Measurements from ENCODE around the gene SORCS1. TPM values are rescaled to one million over a fixed set of nuclear protein-coding genes. Genes with fewer than 3 reads are reported as not detected.

Gene SORCS1
- total and polyA plus RNA-seq, 2 donors (not counting 1 experiment from before 2014, with no cell fraction given) = not detected

DNA sequence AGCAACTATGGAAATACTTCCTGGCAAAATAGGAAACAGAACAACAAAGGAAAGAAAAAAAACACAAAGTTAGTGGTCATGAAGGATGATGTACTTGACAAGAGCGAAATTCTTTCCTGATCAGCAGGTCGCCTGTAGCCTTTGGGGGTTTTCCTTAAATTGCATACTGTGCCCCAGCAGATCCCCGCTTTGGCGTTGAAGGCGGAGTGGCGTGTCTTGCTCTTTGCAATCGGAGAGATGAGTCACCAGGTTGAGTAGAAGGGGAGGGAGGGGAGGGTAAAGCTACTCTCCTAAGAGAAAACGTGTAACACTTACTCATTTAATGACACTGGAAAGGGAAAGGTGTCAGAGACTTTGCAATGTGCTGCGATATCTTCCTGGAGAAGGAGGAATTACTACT, 587.2 kb downstream of the SORCS1 start:
- H3K9me3 Mint-ChIP-seq (ENCODE audit: insufficient read depth) = no peaks in the 10 kb centered on the region
- H2AFZ ChIP-seq (ENCODE audit: insufficient read depth, low read depth, low read length, poor library complexity, severe bottlenecking) = no peak overlapping the region
- 67% methylated on average over 3 of the region's 9 CpGs for WGBS (ENCODE audit: insufficient coverage)
- no peak overlapping the region for H3K4me2 ChIP-seq (replicated peaks; ENCODE audit: low read depth, low read length, poor library complexity, severe bottlenecking)
- CTCF ChIA-PET = no interaction called here
- H3K27me3 ChIP-seq (replicated peaks in 1 of 4; ENCODE audit: control extremely low read depth in 1 of 4, control insufficient read depth in 3 of 4, insufficient read depth in 4 of 4, low read length in 3 of 4) = peaks cover 0 to 3% (median 0%) of the 10 kb centered on the region in 4 experiments
- H3K36me3 ChIP-seq (replicated peaks in 1 of 2; ENCODE audit: control extremely low read depth in 1 of 2, control insufficient read depth in 1 of 2, extremely low read depth in 1 of 2, insufficient read depth in 2 of 2, low read length in 1 of 2) = no peaks in the 10 kb centered on the region
- H3K27me3 Mint-ChIP-seq = peaks cover 3% of the 10 kb centered on the region
- DNase-seq (no peak), ATAC-seq (ENCODE audit: low read depth) (no peak)
- H3K4me1 Mint-ChIP-seq = no peaks in the 10 kb centered on the region
- H3K27ac Mint-ChIP-seq = no peak overlapping the region
- no peak overlapping the region for H3K4me3 ChIP-seq (ENCODE audit: control extremely low read depth in 1 of 5, extremely low read depth in 1 of 5, insufficient read depth in 1 of 5, low read depth in 2 of 5, low read length in 4 of 5)
- no peak overlapping the region for H3K9ac ChIP-seq (ENCODE audit: low read length)
- POLR2A ChIA-PET = no interaction called here
- no peak overlapping the region for H3K4me3 Mint-ChIP-seq
- intact Hi-C loops (cut with micrococcal nuclease) = no loop called here
- H4K20me1 ChIP-seq (ENCODE audit: control insufficient read depth, insufficient read depth, low read length, poor library complexity, severe bottlenecking) = no peaks in the 10 kb centered on the region
- H3K4me1 ChIP-seq (ENCODE audit: control insufficient read depth in 2 of 2, insufficient read depth in 2 of 2, low read length in 2 of 2) = no peaks in the 10 kb centered on the region
- TF ChIP-seq EZH2 (IDR thresholded peaks at IDR 0.05; ENCODE audit: borderline replicate concordance, insufficient read depth, low read depth, low read length, poor library complexity, severe bottlenecking) = no peak
- TF ChIP-seq, protein P1, sequence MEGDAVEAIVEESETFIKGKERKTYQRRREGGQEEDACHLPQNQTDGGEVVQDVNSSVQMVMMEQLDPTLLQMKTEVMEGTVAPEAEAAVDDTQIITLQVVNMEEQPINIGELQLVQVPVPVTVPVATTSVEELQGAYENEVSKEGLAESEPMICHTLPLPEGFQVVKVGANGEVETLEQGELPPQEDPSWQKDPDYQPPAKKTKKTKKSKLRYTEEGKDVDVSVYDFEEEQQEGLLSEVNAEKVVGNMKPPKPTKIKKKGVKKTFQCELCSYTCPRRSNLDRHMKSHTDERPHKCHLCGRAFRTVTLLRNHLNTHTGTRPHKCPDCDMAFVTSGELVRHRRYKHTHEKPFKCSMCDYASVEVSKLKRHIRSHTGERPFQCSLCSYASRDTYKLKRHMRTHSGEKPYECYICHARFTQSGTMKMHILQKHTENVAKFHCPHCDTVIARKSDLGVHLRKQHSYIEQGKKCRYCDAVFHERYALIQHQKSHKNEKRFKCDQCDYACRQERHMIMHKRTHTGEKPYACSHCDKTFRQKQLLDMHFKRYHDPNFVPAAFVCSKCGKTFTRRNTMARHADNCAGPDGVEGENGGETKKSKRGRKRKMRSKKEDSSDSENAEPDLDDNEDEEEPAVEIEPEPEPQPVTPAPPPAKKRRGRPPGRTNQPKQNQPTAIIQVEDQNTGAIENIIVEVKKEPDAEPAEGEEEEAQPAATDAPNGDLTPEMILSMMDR (IDR thresholded peaks at IDR 0.05) = no peak
- no peaks in the 10 kb centered on the region for H3K79me2 ChIP-seq (ENCODE audit: control insufficient read depth, insufficient read depth, low read length)
- no peak overlapping the region for H3K27ac ChIP-seq (ENCODE audit: low read length in 2 of 2)
- H3K9me3 ChIP-seq (ENCODE audit: control extremely low read depth in 1 of 3, control insufficient read depth in 2 of 3, insufficient read depth in 1 of 3, low read length in 2 of 3) = no peaks in the 10 kb centered on the region

DNA sequence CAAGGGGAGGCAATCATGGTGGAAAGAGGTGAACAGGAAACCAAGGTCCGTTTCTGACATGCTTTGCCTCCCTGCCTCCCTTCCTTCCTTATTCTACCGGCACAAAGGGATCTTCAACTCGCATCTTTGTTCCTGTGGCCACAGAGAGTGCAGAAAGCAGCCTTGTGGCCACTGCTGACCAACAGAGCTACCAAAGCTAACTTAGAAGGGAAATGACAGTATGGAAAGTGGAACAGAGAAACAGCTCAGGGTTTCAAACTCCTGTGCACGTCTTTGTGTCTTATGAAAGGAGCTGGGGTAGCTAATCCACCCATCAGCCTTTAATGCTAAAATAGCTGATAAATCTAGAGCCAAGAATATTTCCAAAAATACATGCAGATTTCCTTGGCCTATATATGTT, 588.0 kb downstream of the SORCS1 start:
- Mint-ChIP-seq H3K4me1 (no peaks in the 10 kb centered on the region), H3K27ac (no peak overlapping the region), H3K9me3 (ENCODE audit: insufficient read depth) (no peaks in the 10 kb centered on the region), H3K27me3 (peaks cover 3% of the 10 kb centered on the region), H3K4me3 (no peak overlapping the region)
- no peak overlapping the region for H3K4me3 ChIP-seq (ENCODE audit: control extremely low read depth in 1 of 5, extremely low read depth in 1 of 5, insufficient read depth in 1 of 5, low read depth in 2 of 5, low read length in 4 of 5)
- H4K20me1 ChIP-seq (ENCODE audit: control insufficient read depth, insufficient read depth, low read length, poor library complexity, severe bottlenecking) = no peaks in the 10 kb centered on the region
- no peak overlapping the region for H3K9ac ChIP-seq (ENCODE audit: low read length)
- H3K36me3 ChIP-seq (replicated peaks in 1 of 2; ENCODE audit: control extremely low read depth in 1 of 2, control insufficient read depth in 1 of 2, extremely low read depth in 1 of 2, insufficient read depth in 2 of 2, low read length in 1 of 2) = no peaks in the 10 kb centered on the region
- intact Hi-C loops (cut with micrococcal nuclease) = no loop called here
- peaks cover 0 to 3% (median 0%) of the 10 kb centered on the region in 4 experiments for H3K27me3 ChIP-seq (replicated peaks in 1 of 4; ENCODE audit: control extremely low read depth in 1 of 4, control insufficient read depth in 3 of 4, insufficient read depth in 4 of 4, low read length in 3 of 4)
- DNase-seq = no peak
- POLR2A ChIA-PET = no interaction called here
- H2AFZ ChIP-seq (ENCODE audit: insufficient read depth, low read depth, low read length, poor library complexity, severe bottlenecking) = no peak overlapping the region
- no peaks in the 10 kb centered on the region for H3K79me2 ChIP-seq (ENCODE audit: control insufficient read depth, insufficient read depth, low read length)
- WGBS (ENCODE audit: insufficient coverage) = 15% methylated on average over 3 of the region's 4 CpGs
- ATAC-seq (ENCODE audit: low read depth) = no peak
- TF ChIP-seq EZH2 (IDR thresholded peaks at IDR 0.05; ENCODE audit: borderline replicate concordance, insufficient read depth, low read depth, low read length, poor library complexity, severe bottlenecking) = no peak
- TF ChIP-seq, protein P1 (IDR thresholded peaks at IDR 0.05) = no peak
- no peak overlapping the region for H3K27ac ChIP-seq (ENCODE audit: low read length in 2 of 2)
- H3K4me1 ChIP-seq (ENCODE audit: control insufficient read depth in 2 of 2, insufficient read depth in 2 of 2, low read length in 2 of 2) = no peaks in the 10 kb centered on the region
- no peak overlapping the region for H3K4me2 ChIP-seq (replicated peaks; ENCODE audit: low read depth, low read length, poor library complexity, severe bottlenecking)
- CTCF ChIA-PET = no interaction called here
- no peaks in the 10 kb centered on the region for H3K9me3 ChIP-seq (ENCODE audit: control extremely low read depth in 1 of 3, control insufficient read depth in 2 of 3, insufficient read depth in 1 of 3, low read length in 2 of 3)
